ENCODE data around the gene TNFSF13B.

Gene TNFSF13B

DNA sequence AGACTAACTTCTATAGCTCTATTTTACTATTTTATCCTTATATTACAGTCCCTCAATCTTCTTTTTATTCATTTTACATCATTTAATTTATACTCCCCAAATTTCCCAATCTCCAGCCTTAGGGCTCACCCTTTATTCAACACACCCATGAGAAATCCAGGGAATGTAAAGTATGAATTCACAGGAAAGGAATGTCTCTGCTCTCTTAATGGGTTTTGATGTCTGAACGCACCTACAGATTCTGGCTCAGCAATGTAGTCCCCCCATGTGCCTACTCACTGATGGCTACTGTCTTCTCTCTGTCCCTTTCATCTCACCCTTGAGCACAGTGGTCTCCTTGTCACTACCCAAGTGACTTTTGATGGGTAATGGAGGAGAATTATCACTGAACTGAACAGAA is 32.8 kb downstream of the TNFSF13B start:
- H2AFZ ChIP-seq (ENCODE audit: low read length), result no peak overlapping the region
- no peaks in the 10 kb centered on the region for H3K9me2 ChIP-seq (ENCODE audit: low read depth, low read length)
- H3K79me2 ChIP-seq (ENCODE audit: insufficient read depth, low read length), result no peaks in the 10 kb centered on the region
- no peaks in the 10 kb centered on the region for H3K4me1 ChIP-seq (ENCODE audit: insufficient read depth, low read length, severe bottlenecking)
- H3K36me3 ChIP-seq (ENCODE audit: insufficient read depth, low read length), result no peaks in the 10 kb centered on the region
- H4K20me1 ChIP-seq (ENCODE audit: insufficient read depth, low read length), result no peaks in the 10 kb centered on the region
- no peaks in the 10 kb centered on the region for H3K27me3 ChIP-seq (ENCODE audit: insufficient read depth, low read length)
- no peak overlapping the region for H3K4me3 ChIP-seq (ENCODE audit: low read depth, low read length, poor library complexity, severe bottlenecking)
- no peak overlapping the region for H3K4me2 ChIP-seq (ENCODE audit: low read length)
- H3K27ac ChIP-seq (ENCODE audit: low read depth, low read length, poor library complexity, severe bottlenecking), result no peak overlapping the region
- no peaks in the 10 kb centered on the region for H3F3A ChIP-seq (ENCODE audit: insufficient read depth, low read length)
- no peaks in the 10 kb centered on the region for H3K9me3 ChIP-seq (ENCODE audit: low read length)
- H3K9ac ChIP-seq (ENCODE audit: low read length), result no peak overlapping the region
- TF ChIP-seq EZH2 (IDR thresholded peaks at IDR 0.05; ENCODE audit: borderline replicate concordance, low read length), result no peak
- TF ChIP-seq, protein P1, sequence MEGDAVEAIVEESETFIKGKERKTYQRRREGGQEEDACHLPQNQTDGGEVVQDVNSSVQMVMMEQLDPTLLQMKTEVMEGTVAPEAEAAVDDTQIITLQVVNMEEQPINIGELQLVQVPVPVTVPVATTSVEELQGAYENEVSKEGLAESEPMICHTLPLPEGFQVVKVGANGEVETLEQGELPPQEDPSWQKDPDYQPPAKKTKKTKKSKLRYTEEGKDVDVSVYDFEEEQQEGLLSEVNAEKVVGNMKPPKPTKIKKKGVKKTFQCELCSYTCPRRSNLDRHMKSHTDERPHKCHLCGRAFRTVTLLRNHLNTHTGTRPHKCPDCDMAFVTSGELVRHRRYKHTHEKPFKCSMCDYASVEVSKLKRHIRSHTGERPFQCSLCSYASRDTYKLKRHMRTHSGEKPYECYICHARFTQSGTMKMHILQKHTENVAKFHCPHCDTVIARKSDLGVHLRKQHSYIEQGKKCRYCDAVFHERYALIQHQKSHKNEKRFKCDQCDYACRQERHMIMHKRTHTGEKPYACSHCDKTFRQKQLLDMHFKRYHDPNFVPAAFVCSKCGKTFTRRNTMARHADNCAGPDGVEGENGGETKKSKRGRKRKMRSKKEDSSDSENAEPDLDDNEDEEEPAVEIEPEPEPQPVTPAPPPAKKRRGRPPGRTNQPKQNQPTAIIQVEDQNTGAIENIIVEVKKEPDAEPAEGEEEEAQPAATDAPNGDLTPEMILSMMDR (IDR thresholded peaks at IDR 0.05; ENCODE audit: low read length), result no peak

DNA sequence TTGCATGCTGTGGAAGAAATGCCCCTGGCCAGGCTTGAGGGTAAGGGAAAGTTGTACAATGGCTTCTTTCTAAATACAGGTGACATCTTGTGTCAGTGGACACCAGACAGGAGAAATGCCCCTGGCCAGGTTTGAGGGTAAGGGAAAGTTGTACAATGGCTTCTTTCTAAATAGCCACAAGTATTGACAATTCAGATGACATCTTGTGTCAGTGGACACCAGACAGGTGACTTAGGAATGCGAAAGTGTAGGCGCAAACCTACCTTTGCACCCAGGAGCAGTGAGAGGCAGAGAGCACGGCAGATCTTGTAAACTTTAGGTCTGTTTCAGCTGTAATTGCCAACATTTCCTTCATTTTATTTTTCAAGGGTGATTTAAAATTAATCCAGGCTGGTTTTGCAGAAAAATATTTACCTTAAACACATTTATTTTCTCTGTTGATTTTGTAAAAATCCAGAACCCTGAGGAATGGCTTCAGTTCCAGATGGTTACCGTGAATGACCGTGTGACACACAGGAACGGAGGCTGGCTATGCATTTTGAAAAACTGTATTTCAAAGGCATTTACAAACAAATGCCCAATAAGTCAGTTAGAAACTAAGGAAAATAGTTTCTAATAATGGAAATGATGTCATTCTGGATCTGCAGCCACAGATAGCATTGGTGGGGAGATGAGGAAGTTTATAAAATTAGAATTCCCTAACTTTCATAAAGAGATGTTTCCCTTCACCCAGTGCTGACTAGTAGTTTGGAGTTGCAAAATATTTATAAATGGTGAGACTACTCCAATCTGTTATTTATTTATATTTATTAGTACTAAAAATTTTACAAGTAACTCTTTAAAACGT is 34.9 kb downstream of the TNFSF13B start:
- Histone ChIP-seq H2AFZ (ENCODE audit: low read length) (no peak overlapping the region), H3K4me1 (ENCODE audit: insufficient read depth, low read length, severe bottlenecking) (no peaks in the 10 kb centered on the region), H3K27me3 (ENCODE audit: insufficient read depth, low read length) (no peaks in the 10 kb centered on the region), H4K20me1 (ENCODE audit: insufficient read depth, low read length) (no peaks in the 10 kb centered on the region), H3K27ac (ENCODE audit: low read depth, low read length, poor library complexity, severe bottlenecking) (no peak overlapping the region), H3K4me2 (ENCODE audit: low read length) (no peak overlapping the region), H3F3A (ENCODE audit: insufficient read depth, low read length) (no peaks in the 10 kb centered on the region), H3K9me2 (ENCODE audit: low read depth, low read length) (no peaks in the 10 kb centered on the region), H3K9me3 (ENCODE audit: low read length) (no peaks in the 10 kb centered on the region), H3K9ac (ENCODE audit: low read length) (no peak overlapping the region), H3K79me2 (ENCODE audit: insufficient read depth, low read length) (no peaks in the 10 kb centered on the region), H3K4me3 (ENCODE audit: low read depth, low read length, poor library complexity, severe bottlenecking) (no peak overlapping the region), H3K36me3 (ENCODE audit: insufficient read depth, low read length) (no peaks in the 10 kb centered on the region)
- TF ChIP-seq EZH2 (IDR thresholded peaks at IDR 0.05; ENCODE audit: borderline replicate concordance, low read length), result no peak
- TF ChIP-seq, protein P1 (IDR thresholded peaks at IDR 0.05; ENCODE audit: low read length), result no peak

DNA sequence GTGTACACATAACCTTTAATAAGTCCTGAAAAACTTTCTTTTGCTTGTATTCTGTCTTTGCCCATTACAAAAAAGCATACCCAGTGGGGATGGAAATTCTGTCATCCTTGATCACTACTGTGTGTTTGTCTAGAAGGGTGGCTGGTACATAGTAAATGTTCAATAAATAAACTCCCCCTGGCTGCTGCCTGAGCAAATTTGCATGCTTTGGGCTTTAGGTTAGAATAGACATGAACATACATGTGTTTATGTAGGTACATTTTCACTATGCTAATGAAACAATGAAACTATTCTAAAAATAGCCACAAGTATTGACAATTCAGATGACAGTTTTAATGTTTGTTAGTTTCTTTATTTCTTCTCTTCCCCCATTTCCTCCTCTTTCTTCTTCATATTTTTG is 36.1 kb downstream of the TNFSF13B start:
- TF ChIP-seq, protein P1 (IDR thresholded peaks at IDR 0.05; ENCODE audit: low read length), result no peak
- no peak for TF ChIP-seq EZH2 (IDR thresholded peaks at IDR 0.05; ENCODE audit: borderline replicate concordance, low read length)
- no peak overlapping the region for H2AFZ ChIP-seq (ENCODE audit: low read length)
- H3K27me3 ChIP-seq (ENCODE audit: insufficient read depth, low read length), result no peaks in the 10 kb centered on the region
- H3K4me3 ChIP-seq (ENCODE audit: low read depth, low read length, poor library complexity, severe bottlenecking), result no peak overlapping the region
- no peaks in the 10 kb centered on the region for H3K9me2 ChIP-seq (ENCODE audit: low read depth, low read length)
- H3K4me2 ChIP-seq (ENCODE audit: low read length), result no peak overlapping the region
- H3F3A ChIP-seq (ENCODE audit: insufficient read depth, low read length), result no peaks in the 10 kb centered on the region
- no peak overlapping the region for H3K9ac ChIP-seq (ENCODE audit: low read length)
- no peaks in the 10 kb centered on the region for H3K4me1 ChIP-seq (ENCODE audit: insufficient read depth, low read length, severe bottlenecking)
- 0 out of 2 replicates have a peak, but pooled peaks cover 2% of the 10 kb centered on the region for H3K9me3 ChIP-seq (ENCODE audit: low read length)
- no peaks in the 10 kb centered on the region for H3K36me3 ChIP-seq (ENCODE audit: insufficient read depth, low read length)
- no peak overlapping the region for H3K27ac ChIP-seq (ENCODE audit: low read depth, low read length, poor library complexity, severe bottlenecking)
- H3K79me2 ChIP-seq (ENCODE audit: insufficient read depth, low read length), result no peaks in the 10 kb centered on the region
- no peaks in the 10 kb centered on the region for H4K20me1 ChIP-seq (ENCODE audit: insufficient read depth, low read length)
